ENCODE results near the gene TC2N. TPM values are rescaled to one million over a fixed set of nuclear protein-coding genes. Genes with fewer than 3 reads are reported as not detected.

The TC2N gene
- total RNA-seq, 1 experiment from 2014 or later: 30.6 TPM

DNA sequence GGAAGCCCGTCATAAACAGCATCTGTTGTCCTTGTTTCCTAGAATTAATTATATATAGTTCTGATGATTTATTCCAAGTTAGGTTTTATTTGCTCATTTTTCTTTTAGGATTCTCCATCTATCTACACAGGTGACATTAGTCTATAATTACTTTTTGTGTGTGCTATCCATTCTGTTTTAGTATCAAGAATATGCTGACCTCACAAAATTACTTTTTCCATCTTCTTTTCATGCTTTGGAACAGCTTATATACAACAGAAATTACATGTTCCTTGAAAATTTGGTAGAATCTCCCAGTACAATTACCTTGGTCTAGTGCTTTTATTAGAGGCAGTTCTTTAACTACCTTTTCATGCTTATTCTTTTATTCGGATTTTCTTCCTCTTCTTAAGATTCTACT lies 81.1 kb downstream of the TC2N start:
- BruUV-seq (replicated peaks): no TSS peak
- H3K36me3 Mint-ChIP-seq (ENCODE audit: insufficient read depth, unreplicated experiment): peaks cover 6% of the 10 kb centered on the region
- CTCF ChIA-PET: no interaction called here

GRCh38 chr14:91780452-91780851 lies 86.9 kb downstream of the TC2N start:
- ChIA-PET POLR2A (interaction anchor here (1.0 kb wide), 1 partner anchor 54 kb away, joined by 3 read pairs; no protein-coding TSS in a partner anchor), CTCF (interaction anchor here (1.0 to 1.3 kb wide), 2 partner anchors 25 to 49 kb away, joined by 3 to 4 read pairs; no protein-coding TSS in a partner anchor)
- no TSS peak for BruUV-seq (replicated peaks)
- H3K4me1 ChIP-seq: peaks cover 21% of the 10 kb centered on the region
- Mint-ChIP-seq H3K4me3 (ENCODE audit: unreplicated experiment) (peak overlapping the region; percentile 32), H3K9me3 (ENCODE audit: unreplicated experiment) (peaks cover 10% of the 10 kb centered on the region), H3K4me1 (ENCODE audit: low read depth, unreplicated experiment) (no peaks in the 10 kb centered on the region), H3K36me3 (ENCODE audit: insufficient read depth, unreplicated experiment) (no peaks in the 10 kb centered on the region), H3K27me3 (ENCODE audit: insufficient read depth, unreplicated experiment) (no peaks in the 10 kb centered on the region), H3K27ac (ENCODE audit: unreplicated experiment) (no peak overlapping the region)
- no peak overlapping the region for H3K4me3 ChIP-seq (ENCODE audit: low read depth, low read length)
- DNase-seq: peak in 1 of 2 experiments; percentile 63
- no peaks in the 10 kb centered on the region for H3K9me3 ChIP-seq
- H3K27me3 ChIP-seq (replicated peaks; ENCODE audit: control insufficient read depth, insufficient read depth, low read length): no peaks in the 10 kb centered on the region
- TF ChIP-seq CTCF (IDR thresholded peaks at IDR 0.05; ENCODE audit: insufficient read depth in 1 of 2, low read depth in 1 of 2, low read length in 1 of 2, severe bottlenecking in 1 of 2, unreplicated experiment in 1 of 2): no peak
- H3K36me3 ChIP-seq (ENCODE audit: control insufficient read depth, insufficient read depth, low read length): no peaks in the 10 kb centered on the region; the same call in none of the 2 replicates
- intact Hi-C loops (cut with micrococcal nuclease; ENCODE audit: unreplicated experiment): loop anchor here (1.0 to 5.0 kb wide), 2 partner anchors 25 to 57 kb away; no protein-coding TSS in a partner anchor

More for the DNA sequence above, 81.1 kb downstream of the TC2N start:
- no peak for DNase-seq
- Histone ChIP-seq H3K27me3 (replicated peaks; ENCODE audit: control insufficient read depth, insufficient read depth, low read length) (no peaks in the 10 kb centered on the region), H3K36me3 (ENCODE audit: control insufficient read depth, insufficient read depth, low read length) (no peaks in the 10 kb centered on the region; the same call in 1 of the 2 replicates), H3K9me3 (no peaks in the 10 kb centered on the region), H3K4me1 (peaks cover 5% of the 10 kb centered on the region), H3K4me3 (ENCODE audit: low read depth, low read length) (no peak overlapping the region)
- POLR2A ChIA-PET: no interaction called here
- Mint-ChIP-seq H3K27ac (ENCODE audit: unreplicated experiment) (no peak overlapping the region), H3K9me3 (ENCODE audit: unreplicated experiment) (no peaks in the 10 kb centered on the region), H3K4me3 (ENCODE audit: unreplicated experiment) (no peak overlapping the region), H3K4me1 (ENCODE audit: low read depth, unreplicated experiment) (no peaks in the 10 kb centered on the region), H3K27me3 (ENCODE audit: insufficient read depth, unreplicated experiment) (no peaks in the 10 kb centered on the region)
- intact Hi-C loops (cut with micrococcal nuclease; ENCODE audit: unreplicated experiment): no loop called here
- TF ChIP-seq CTCF (IDR thresholded peaks at IDR 0.05; ENCODE audit: insufficient read depth in 1 of 2, low read depth in 1 of 2, low read length in 1 of 2, severe bottlenecking in 1 of 2, unreplicated experiment in 1 of 2): no peak

- no peak for TF ChIP-seq CTCF (IDR thresholded peaks at IDR 0.05; ENCODE audit: insufficient read depth in 1 of 2, low read depth in 1 of 2, low read length in 1 of 2, severe bottlenecking in 1 of 2, unreplicated experiment in 1 of 2)
- no peaks in the 10 kb centered on the region for H3K9me3 ChIP-seq
- peaks cover 21% of the 10 kb centered on the region for H3K4me1 ChIP-seq
- H3K9me3 Mint-ChIP-seq (ENCODE audit: unreplicated experiment): peaks cover 10% of the 10 kb centered on the region
- no peak overlapping the region for H3K4me3 Mint-ChIP-seq (ENCODE audit: unreplicated experiment)
- no peaks in the 10 kb centered on the region for H3K27me3 ChIP-seq (replicated peaks; ENCODE audit: control insufficient read depth, insufficient read depth, low read length)
- CTCF ChIA-PET: no interaction called here
- H3K4me3 ChIP-seq (ENCODE audit: low read depth, low read length): no peak overlapping the region
- no peaks in the 10 kb centered on the region for H3K27me3 Mint-ChIP-seq (ENCODE audit: insufficient read depth, unreplicated experiment)
- no peak overlapping the region for H3K27ac Mint-ChIP-seq (ENCODE audit: unreplicated experiment)
- BruUV-seq (replicated peaks): no TSS peak
- H3K36me3 ChIP-seq (ENCODE audit: control insufficient read depth, insufficient read depth, low read length): no peaks in the 10 kb centered on the region; the same call in none of the 2 replicates
- no peak for DNase-seq
- POLR2A ChIA-PET: no interaction called here
- intact Hi-C loops (cut with micrococcal nuclease; ENCODE audit: unreplicated experiment): no loop called here
- H3K4me1 Mint-ChIP-seq (ENCODE audit: low read depth, unreplicated experiment): no peaks in the 10 kb centered on the region
- no peaks in the 10 kb centered on the region for H3K36me3 Mint-ChIP-seq (ENCODE audit: insufficient read depth, unreplicated experiment)
Observed at GRCh38 chr14:91778217-91778616, 89.1 kb downstream of the TC2N start.

Data from Caco-2 (cell line).